DMS 273 (cell line): ENCODE data around the gene WDR41.
"Not testable (repeated sequence)": the region's sequence is repeated elsewhere in the genome, so short reads cannot be mapped to it uniquely, and the experiment has no call there.

ENCODE experiments used
- DNase-seq: peaks from one replicate; lab custom pipeline; 2025; ENCODE audit not compliant: unreplicated experiment; lab: John Stamatoyannopoulos, UW

Gene WDR41

DNA sequence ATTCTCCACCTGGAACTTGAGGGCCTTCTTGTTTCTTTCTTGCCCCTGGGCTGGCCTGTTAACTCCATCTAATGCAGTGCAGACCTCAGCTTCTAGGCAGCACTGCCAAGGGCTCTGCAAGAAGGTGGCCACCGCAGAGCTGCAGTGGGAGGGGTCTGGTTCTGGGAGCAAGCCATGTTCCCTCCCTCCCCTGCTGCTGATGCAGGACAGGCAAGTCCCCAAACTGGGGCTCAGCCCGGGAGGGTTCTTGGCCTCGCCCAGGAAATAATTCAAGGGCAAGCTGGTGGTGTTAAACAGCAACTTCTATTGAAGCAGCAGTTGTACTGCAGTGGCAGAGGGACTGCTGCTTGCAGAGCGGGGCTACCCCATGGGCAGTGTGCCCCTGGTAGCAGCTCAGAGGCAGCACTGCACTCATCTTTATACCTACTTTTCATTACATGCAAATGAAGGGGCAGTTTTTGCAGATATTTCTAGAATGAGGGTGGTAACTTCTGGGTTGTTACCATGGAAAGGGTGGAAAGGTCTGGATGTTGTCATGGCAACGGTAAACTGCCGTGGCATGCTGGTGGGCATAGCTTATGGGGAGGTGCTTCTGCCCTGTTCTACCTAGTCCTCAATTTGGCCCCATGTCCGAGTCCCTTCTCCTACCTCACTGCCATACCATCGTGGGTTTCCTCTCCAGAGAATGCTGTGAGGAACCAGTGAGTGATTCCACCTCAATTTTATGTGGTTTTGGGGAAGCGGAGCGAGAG lies 82.1 kb downstream of the WDR41 start:
- DNase-seq: peak; percentile 16

- no peak for DNase-seq
These were observed 85.0 kb downstream of the WDR41 start for GRCh38 chr5:77407152-77407551.

GRCh38 chr5:77402796-77403195 lies 89.3 kb downstream of the WDR41 start:
- no peak for DNase-seq

DNA sequence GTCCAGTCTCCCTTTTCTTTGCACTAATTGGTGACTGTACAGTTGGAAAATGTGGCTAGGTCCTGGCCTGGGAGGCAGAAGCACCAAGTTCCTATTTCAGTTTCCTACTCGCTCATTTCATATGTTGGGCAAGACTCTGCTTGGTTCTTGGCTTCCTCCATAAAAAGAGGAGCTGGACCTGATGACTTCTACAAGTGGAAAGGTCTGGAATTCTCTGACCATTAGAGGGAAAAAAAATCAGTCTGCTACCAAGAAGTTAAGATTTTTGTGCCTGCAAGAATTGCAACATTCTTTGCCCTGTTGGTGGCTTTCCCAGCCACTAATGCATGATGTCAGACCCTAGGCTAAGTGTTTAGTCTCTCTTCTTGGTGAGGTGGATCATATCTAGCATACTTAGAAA lies 91.5 kb downstream of the WDR41 start:
- no peak for DNase-seq

GRCh38 chr5:77398896-77399295 lies 93.2 kb downstream of the WDR41 start:
- no peak for DNase-seq

DNA sequence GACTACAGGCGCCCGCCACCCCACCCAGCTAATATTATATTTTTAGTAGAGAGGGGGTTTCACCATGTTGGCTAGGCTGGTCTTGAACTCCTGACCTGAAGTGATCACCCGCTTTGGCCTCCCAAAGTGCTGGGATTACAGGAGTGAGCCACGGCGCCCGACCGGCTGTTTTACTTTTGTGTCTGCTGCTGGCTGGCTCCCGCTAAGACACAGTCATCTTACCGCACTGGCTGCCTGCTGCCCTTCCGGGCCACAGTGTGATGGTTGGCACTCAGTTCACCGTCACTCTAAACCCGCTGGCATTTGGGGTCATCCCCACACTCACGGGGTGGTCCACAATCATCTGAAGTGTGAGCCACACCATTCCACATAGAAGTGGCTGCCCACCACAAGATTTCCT lies 93.7 kb downstream of the WDR41 start:
- DNase-seq: no peak

DNA sequence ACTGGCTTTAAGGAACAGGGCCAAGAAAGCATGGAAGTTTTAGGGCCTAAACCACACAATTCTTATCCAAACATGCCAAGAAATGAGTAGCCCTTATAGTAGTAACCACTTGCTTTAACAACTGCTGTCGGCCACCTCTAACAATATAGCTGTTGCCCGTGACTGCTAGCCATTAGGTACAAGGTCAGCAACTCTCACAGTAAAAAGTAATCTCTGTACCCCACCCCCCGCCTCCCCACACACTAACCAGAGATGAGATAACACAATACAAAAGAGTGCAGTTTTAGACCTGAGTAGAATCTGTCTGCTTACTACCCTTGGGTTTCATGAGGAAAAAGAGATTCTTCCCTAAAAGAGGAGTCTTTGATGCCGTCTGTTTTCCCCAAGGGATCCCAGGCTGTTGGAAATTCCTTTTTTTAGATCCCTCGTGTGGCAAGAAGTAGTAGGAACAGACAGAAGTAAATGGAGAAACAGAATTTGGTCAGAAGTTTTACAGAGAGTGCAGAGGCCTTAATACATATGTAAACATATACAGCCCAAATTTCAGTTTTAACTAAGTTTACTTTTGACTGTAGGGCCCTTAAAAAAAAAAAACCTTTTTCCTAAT lies 94.3 kb downstream of the WDR41 start:
- DNase-seq: peak; percentile 10

DNA sequence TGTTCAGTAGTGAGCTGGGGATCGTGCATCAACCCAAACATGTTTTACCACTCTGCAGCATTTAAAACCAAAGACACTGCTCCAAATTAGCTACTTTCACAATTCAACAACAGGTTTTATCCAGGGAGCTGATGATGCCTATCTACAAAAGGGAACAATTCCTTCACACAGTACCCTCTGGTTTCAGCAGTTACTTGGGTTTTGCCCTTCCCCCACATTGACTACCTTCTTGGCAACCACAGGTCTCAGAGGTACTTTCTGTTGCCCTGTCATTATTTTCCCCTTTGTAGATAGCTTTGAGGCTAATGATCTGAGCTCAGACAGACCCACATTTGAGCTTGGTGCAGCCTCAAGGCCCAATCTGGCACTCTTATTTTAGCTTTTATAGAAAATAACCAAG lies 96.1 kb downstream of the WDR41 start:
- DNase-seq: peak; percentile 62

- no peak for DNase-seq
These were observed 97.9 kb downstream of the WDR41 start for GRCh38 chr5:77394064-77394715.

DNA sequence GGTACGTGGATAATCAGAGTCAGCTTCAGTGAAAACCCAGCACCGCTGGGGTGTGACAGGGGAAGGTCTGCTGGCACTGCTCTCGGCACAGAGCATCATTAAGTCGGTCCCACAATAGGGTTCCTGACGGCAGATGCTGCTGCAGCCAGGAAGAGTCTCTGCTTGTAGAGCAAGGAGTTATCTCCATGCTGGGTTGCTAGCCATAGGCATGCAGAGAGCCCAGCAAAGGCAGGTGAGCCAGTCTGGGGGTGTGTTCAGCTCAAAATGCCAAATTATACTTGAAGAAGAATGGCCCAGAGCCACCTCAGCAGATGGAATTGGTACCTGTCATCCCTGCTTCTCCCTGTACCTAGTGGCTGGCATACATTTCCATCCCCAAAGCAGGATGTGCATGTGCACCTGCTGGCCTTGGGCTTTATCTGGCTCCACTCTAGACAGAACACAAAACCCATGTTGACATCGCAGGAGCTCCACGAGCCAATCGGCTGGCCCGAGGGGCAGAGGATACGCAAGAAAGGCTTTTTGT lies 100.8 kb downstream of the WDR41 start:
- DNase-seq: no peak

- no peak for DNase-seq
These were observed 101.3 kb downstream of the WDR41 start for GRCh38 chr5:77390795-77391194.

- DNase-seq: no peak
These were observed 101.9 kb downstream of the WDR41 start for GRCh38 chr5:77390221-77390620.

DNA sequence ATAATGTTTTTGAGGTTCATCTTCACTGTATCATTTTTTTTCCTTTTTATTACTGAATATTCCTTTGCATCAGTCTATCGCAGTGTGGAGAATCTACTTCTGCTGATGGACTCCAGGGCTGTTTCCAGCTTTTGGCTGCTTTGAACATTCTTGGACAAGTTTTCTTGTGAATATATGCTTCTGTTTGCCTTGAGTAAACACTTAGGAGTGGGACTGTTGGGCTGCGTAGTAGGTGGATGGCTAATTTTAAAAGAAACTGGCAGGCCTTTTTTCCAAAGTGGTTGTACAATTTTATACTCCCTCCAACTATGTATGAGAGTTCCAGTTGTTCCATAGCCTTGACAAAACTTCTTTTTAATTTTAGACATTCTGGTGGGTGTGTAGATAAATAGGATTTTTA lies 102.4 kb downstream of the WDR41 start:
- no peak for DNase-seq

- not testable (repeated sequence) for DNase-seq
These were observed 105.8 kb downstream of the WDR41 start for GRCh38 chr5:77386340-77386739.

DNA sequence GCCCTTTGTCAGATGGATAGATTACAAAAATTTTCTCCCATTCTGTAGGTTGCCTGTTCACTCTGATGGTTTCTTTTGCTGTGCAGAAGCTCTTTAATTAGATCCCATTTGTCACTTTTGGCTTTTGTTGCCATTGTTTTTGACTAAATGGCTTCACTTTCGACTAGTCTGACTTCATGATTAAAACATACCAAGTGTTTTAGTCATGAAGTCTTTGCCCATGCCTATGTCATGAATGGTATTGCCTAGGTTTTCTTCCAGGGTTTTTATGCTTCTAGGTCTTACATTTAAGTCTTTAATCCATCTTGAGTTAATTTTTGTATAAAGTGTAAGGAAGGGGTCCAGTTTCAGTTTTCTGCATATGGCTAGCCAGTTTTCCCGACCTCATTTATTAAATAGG lies 108.8 kb downstream of the WDR41 start:
- not testable (repeated sequence) for DNase-seq
